ENCODE measurements around the gene RPH3AL. TPM values are rescaled to one million over a fixed set of nuclear protein-coding genes. Genes with fewer than 3 reads are reported as not detected.
A peak's percentile ranks its signal among the peaks of the same experiment; 100 is the strongest.

The RPH3AL gene
- total RNA-seq, 1 donor from 2014 or later: 6.1 TPM

GRCh38 chr17:357644-358043 is 5.0 kb upstream of the RPH3AL start:
- no peak for TF ChIP-seq CTCF (IDR thresholded peaks at IDR 0.05; ENCODE audit: insufficient read depth, low read length, severe bottlenecking)
- Histone ChIP-seq H3K36me3 (ENCODE audit: control insufficient read depth, insufficient read depth, low read length) (no peaks in the 10 kb centered on the region), H3K27me3 (ENCODE audit: control insufficient read depth, insufficient read depth, low read length) (no peaks in the 10 kb centered on the region), H3K4me3 (ENCODE audit: low read depth, low read length) (no peak overlapping the region)
- FAIRE-seq (no peak), DNase-seq (ENCODE audit: low read depth) (no peak)

GRCh38 chr17:356671-357434 is 4.2 kb upstream of the RPH3AL start:
- no peak for TF ChIP-seq CTCF (IDR thresholded peaks at IDR 0.05; ENCODE audit: insufficient read depth, low read length, severe bottlenecking)
- no peaks in the 10 kb centered on the region for H3K27me3 ChIP-seq (ENCODE audit: control insufficient read depth, insufficient read depth, low read length)
- no peak for FAIRE-seq
- no peak for DNase-seq (ENCODE audit: low read depth)
- H3K36me3 ChIP-seq (ENCODE audit: control insufficient read depth, insufficient read depth, low read length): no peaks in the 10 kb centered on the region
- H3K4me3 ChIP-seq (ENCODE audit: low read depth, low read length): no peak overlapping the region

GRCh38 chr17:354651-355556 is 2.3 kb upstream of the RPH3AL start:
- FAIRE-seq (no peak), DNase-seq (ENCODE audit: low read depth) (peak; percentile 21)
- no peak for TF ChIP-seq CTCF (IDR thresholded peaks at IDR 0.05; ENCODE audit: insufficient read depth, low read length, severe bottlenecking)
- Histone ChIP-seq H3K36me3 (ENCODE audit: control insufficient read depth, insufficient read depth, low read length) (no peaks in the 10 kb centered on the region), H3K27me3 (ENCODE audit: control insufficient read depth, insufficient read depth, low read length) (no peaks in the 10 kb centered on the region), H3K4me3 (ENCODE audit: low read depth, low read length) (no peak overlapping the region)

GRCh38 chr17:353838-354234 is 1.2 kb upstream of the RPH3AL start:
- DNase-seq (ENCODE audit: low read depth) (no peak), FAIRE-seq (no peak)
- TF ChIP-seq CTCF (IDR thresholded peaks at IDR 0.05; ENCODE audit: insufficient read depth, low read length, severe bottlenecking): no peak

GRCh38 chr17:353213-353837 is 718 bp upstream of the RPH3AL start:
- Histone ChIP-seq H3K4me3 (ENCODE audit: low read depth, low read length) (no peak overlapping the region), H3K27me3 (ENCODE audit: control insufficient read depth, insufficient read depth, low read length) (no peaks in the 10 kb centered on the region), H3K36me3 (ENCODE audit: control insufficient read depth, insufficient read depth, low read length) (no peaks in the 10 kb centered on the region)
- no peak for TF ChIP-seq CTCF (IDR thresholded peaks at IDR 0.05; ENCODE audit: insufficient read depth, low read length, severe bottlenecking)
- FAIRE-seq (no peak), DNase-seq (ENCODE audit: low read depth) (no peak)

More at GRCh38 chr17:353838-354234, 1.2 kb upstream of the RPH3AL start:
- H3K27me3 ChIP-seq (ENCODE audit: control insufficient read depth, insufficient read depth, low read length): no peaks in the 10 kb centered on the region
- H3K36me3 ChIP-seq (ENCODE audit: control insufficient read depth, insufficient read depth, low read length): no peaks in the 10 kb centered on the region
- no peak overlapping the region for H3K4me3 ChIP-seq (ENCODE audit: low read depth, low read length)

Measured in bronchial epithelial cell (primary cell).